Measurements from ENCODE around the gene CYTH2. TPM values are rescaled to one million over a fixed set of nuclear protein-coding genes. Genes with fewer than 3 reads are reported as not detected.
A peak's percentile ranks its signal among the peaks of the same experiment; 100 is the strongest.

Gene CYTH2
- polyA plus RNA-seq, 1 donor from 2014 or later: 397 TPM

DNA sequence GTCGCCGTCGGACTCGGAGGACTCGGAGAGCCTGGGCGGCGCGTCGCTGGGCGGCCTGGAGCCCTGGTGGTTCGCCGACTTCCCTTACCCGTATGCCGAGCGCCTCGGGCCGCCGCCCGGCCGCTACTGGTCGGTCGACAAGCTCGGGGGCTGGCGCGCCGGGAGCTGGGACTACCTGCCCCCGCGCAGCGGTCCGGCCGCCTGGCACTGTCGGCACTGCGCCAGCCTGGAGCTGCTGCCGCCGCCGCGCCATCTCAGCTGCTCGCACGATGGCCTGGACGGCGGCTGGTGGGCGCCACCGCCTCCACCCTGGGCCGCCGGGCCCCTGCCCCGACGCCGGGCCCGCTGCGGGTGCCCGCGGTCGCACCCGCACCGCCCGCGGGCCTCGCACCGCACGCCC lies 25.9 kb upstream of the CYTH2 start:
- Histone ChIP-seq H3K9me2 (ENCODE audit: insufficient read depth, low read length) (no peaks in the 10 kb centered on the region), H4K20me1 (ENCODE audit: insufficient read depth) (no peaks in the 10 kb centered on the region), H3K36me3 (ENCODE audit: insufficient read depth, low read length) (no peaks in the 10 kb centered on the region), H2AFZ (ENCODE audit: low read depth, low read length) (no peak overlapping the region), H3K79me2 (replicated peaks; ENCODE audit: insufficient read depth, low read length) (peaks cover 6% of the 10 kb centered on the region), H3K9ac (ENCODE audit: low read length) (no peak overlapping the region), H3F3A (ENCODE audit: insufficient read depth, low read length, poor library complexity, severe bottlenecking) (no peaks in the 10 kb centered on the region), H3K4me2 (ENCODE audit: low read length) (no peak overlapping the region), H3K9me3 (ENCODE audit: low read length) (no peaks in the 10 kb centered on the region), H3K27me3 (ENCODE audit: insufficient read depth, low read depth, low read length) (no peaks in the 10 kb centered on the region), H3K4me3 (ENCODE audit: low read length) (no peak overlapping the region), H3K27ac (ENCODE audit: low read length) (no peak overlapping the region)
- no peak for TF ChIP-seq CTCF (IDR thresholded peaks at IDR 0.05; ENCODE audit: poor library complexity, severe bottlenecking)
- no peak for TF ChIP-seq REST (IDR thresholded peaks at IDR 0.05; ENCODE audit: borderline replicate concordance)
- no peak for TF ChIP-seq POLR2AphosphoS5 (IDR thresholded peaks at IDR 0.05)
- no peak for TF ChIP-seq SMC3 (conservative IDR thresholded peaks at IDR 0.05; ENCODE audit: poor library complexity)
- TF ChIP-seq MXI1 (conservative IDR thresholded peaks at IDR 0.05; ENCODE audit: poor library complexity, severe bottlenecking): no peak
- TF ChIP-seq EZH2 (IDR thresholded peaks at IDR 0.05; ENCODE audit: borderline replicate concordance, insufficient read depth, low read length, poor library complexity, severe bottlenecking): no peak
- no peak for TF ChIP-seq TAF1 (IDR thresholded peaks at IDR 0.05; ENCODE audit: low read depth)
- no peak for TF ChIP-seq EP300 (conservative IDR thresholded peaks at IDR 0.05; ENCODE audit: poor library complexity, severe bottlenecking)
- no peak for TF ChIP-seq RAD21 (conservative IDR thresholded peaks at IDR 0.05)

DNA sequence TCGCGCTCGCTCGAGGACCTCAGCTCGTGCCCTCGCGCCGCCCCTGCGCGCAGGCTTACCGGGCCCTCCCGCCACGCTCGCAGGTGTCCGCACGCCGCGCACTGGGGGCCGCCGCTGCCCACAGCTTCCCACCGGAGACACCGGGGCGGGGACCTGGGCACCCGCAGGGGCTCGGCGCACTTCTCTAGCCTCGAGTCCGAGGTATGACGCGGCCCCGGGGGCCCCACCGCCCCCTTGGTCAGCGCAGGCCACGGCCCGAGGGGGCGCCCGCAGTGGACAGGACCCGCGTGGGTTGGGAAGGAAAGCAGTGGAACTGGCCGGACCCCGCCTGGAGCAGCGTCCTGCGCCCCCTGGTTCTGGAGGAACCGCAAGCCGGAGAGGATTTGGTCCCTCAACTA lies 25.4 kb upstream of the CYTH2 start:
- Histone ChIP-seq H3K36me3 (ENCODE audit: insufficient read depth, low read length) (no peaks in the 10 kb centered on the region), H4K20me1 (ENCODE audit: insufficient read depth) (no peaks in the 10 kb centered on the region), H3K9me2 (ENCODE audit: insufficient read depth, low read length) (no peaks in the 10 kb centered on the region), H3K4me2 (ENCODE audit: low read length) (no peak overlapping the region), H3K27ac (ENCODE audit: low read length) (peak overlapping the region; percentile 93), H3K9me3 (ENCODE audit: low read length) (no peaks in the 10 kb centered on the region), H3K4me3 (ENCODE audit: low read length) (no peak overlapping the region), H3F3A (ENCODE audit: insufficient read depth, low read length, poor library complexity, severe bottlenecking) (no peaks in the 10 kb centered on the region), H3K27me3 (ENCODE audit: insufficient read depth, low read depth, low read length) (no peaks in the 10 kb centered on the region), H3K9ac (ENCODE audit: low read length) (peak overlapping the region; percentile 73), H3K79me2 (replicated peaks; ENCODE audit: insufficient read depth, low read length) (peaks cover 6% of the 10 kb centered on the region), H2AFZ (ENCODE audit: low read depth, low read length) (no peak overlapping the region)
- TF ChIP-seq EP300 (conservative IDR thresholded peaks at IDR 0.05; ENCODE audit: poor library complexity, severe bottlenecking) (no peak), TAF1 (IDR thresholded peaks at IDR 0.05; ENCODE audit: low read depth) (no peak), SMC3 (conservative IDR thresholded peaks at IDR 0.05; ENCODE audit: poor library complexity) (no peak), REST (IDR thresholded peaks at IDR 0.05; ENCODE audit: borderline replicate concordance) (no peak), CTCF (IDR thresholded peaks at IDR 0.05; ENCODE audit: poor library complexity, severe bottlenecking) (no peak), RAD21 (conservative IDR thresholded peaks at IDR 0.05) (no peak)
